Activated effector memory CD4-positive, alpha-beta T cell treated with anti-CD3 and anti-CD28 coated beads, Interleukin-2, amount 50 U/mL, for 16 hours (primary cell): ENCODE results near the gene TTYH1.

Experiments used
- DNase-seq: peaks from one replicate; pipeline ENCODE4 v3.0.0-alpha.2; 2020

TTYH1 gene

DNA sequence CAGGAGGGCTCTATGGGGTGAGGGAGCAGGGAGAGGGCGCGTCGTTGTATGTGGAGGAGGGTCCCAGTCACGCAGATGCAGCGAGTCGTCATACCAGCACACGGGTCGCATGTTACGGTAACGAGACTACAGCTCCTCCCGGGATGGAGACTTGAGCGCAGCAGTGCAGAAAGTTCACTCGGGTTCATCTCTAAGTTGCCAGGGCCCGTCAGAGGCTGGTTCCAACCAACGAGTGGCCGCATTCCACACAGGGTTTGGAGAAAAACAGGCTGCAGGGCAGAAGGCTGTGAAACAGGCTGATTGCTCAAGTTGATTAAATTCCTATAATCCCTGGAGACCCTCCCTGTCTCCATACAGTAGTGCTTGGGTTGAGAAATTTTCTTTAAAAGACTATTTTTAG lies 21.9 kb upstream of the TTYH1 start:
- no peak for DNase-seq

DNA sequence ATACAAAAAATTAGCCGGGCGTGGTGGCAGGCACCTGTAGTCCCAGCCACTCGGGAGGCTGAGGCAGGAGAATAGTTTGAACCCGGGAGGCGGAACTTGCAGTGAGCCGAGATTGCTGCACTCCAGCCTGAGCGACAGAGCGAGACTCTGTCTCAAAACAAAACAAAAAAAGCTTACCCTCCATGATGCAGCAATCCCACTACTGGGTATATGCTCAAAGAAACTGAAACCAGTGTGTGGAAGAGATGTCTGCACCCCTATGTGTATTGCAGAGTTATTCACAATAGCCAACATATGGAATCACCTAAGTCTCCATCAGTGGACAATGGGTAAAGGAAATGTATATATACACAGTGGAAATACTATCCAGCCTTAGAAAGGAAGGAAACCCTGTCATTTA lies 19.6 kb upstream of the TTYH1 start:
- DNase-seq: no peak

DNA sequence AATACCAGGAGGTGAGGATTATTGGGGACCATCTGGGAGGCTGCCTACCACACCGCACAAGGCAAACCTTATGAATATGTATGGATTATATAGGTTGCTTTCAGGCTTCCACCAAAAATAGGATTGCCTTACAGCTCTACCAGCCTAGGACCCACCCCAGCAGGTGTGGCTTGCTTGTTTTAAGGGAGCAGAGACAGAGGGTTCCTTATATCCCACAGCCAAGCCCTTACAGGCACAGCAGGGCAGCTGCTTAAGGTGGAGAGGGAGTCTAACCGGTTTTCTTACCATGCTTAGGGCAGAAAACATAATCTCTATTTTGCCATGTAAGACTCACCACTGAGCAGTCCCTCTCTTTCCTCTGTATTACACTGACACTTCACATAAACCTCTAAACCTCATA lies 16.1 kb upstream of the TTYH1 start:
- DNase-seq: no peak

DNA sequence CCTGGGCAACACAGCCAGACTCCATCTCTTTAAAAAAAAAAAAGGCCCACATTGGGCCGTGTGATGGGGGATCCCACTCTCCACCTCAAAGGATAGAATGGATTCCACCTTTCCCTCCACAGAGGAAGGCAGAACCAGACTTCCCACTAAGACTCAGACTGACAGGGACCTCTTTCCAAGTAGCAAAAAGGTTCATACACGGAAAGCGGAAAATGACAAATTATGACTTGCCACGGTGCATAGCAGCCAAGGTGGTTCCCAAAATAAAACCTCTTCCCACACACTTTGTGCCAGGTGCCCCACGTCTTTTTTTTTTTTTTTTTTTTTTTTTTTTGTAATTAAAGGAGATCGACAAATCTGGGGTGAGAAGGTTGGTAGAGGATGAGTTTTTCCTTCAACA lies 14.4 kb upstream of the TTYH1 start:
- no peak for DNase-seq

DNA sequence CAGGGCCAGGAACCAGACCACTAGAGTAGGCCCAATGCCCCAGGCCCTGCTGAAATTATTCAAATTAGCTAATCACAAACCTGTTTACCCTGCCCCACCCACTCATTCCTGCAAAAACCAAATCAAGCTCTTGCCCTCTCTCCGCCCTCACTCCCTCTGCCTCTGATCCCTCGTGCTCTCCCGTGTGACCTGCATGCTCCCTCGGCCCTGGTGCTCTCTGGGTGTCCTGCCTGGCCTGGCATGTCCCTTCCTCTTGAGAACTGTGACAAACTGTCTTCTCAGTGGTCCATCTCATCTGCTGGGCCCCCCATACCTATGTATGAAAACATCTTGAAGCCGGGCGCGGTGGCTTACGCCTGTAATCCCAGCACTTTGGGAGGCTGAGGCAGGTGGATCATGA lies 12.2 kb upstream of the TTYH1 start:
- DNase-seq: no peak

DNA sequence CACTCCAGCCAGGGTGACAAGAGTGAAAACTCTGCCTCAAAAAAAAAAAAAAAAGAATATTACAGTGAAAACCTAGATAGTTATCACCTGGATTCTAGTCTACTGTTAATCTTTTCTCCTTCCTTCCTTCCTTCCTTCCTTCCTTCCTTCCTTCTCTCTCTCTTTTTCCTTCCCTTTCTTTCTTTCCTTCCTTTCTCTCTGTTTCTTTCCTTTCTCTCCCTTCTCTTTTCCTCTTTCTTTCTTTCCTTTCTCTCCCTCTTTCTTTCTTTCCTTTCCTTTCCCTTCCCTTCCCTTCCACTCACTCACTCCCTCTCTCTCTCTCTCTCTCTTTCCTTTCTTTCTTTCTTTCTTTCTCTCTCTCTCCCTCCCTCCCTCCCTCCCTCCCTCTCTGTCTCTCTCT lies 9.6 kb upstream of the TTYH1 start:
- DNase-seq: no peak

DNA sequence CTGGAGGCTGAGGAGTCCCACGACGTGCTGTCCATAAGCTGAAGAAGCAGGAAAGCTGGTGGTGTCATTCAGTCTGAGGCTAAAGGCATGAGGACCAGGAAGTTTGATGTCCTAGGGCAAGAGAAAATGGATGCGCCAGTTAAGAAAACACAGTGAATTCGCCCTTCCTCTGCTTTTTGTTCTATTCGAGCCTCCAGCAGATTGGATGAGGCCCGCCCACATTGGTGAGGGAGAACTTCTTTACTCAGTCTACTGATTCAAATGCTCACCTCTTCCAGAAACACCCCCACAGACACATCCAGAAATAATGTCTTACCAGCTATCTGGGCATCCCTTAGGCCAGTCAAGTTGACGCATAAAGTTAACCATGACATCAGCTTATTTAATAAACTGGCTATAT lies 7.5 kb upstream of the TTYH1 start:
- no peak for DNase-seq

DNA sequence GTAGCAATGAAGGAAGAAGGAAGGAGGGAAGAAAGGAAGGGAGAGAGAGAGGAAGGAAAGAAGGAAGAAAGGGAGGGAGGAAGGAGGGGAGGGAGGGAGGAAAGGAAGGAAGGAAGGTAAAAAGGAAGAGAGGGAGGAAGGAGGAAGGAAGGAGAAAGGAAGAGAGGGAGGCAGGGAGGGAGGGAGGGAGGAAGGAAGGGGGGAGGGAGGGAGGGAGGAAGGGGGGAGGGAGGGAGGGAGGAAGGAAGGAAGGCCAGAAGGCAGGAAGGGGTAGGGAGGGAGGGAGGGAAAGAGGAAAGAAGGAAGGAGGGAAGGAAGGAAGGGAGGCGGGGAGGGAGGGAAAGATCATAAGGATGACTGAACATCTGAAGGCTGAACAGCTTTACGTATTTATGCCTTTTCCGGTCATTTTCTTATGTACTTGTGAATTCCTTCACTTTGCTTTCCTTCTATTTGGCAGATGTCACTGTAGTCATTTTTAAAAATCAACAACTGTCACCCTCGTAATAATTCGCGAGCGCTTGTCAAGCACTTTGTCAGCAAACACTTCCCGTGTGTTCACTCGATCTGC lies 6.7 kb upstream of the TTYH1 start:
- no peak for DNase-seq

DNA sequence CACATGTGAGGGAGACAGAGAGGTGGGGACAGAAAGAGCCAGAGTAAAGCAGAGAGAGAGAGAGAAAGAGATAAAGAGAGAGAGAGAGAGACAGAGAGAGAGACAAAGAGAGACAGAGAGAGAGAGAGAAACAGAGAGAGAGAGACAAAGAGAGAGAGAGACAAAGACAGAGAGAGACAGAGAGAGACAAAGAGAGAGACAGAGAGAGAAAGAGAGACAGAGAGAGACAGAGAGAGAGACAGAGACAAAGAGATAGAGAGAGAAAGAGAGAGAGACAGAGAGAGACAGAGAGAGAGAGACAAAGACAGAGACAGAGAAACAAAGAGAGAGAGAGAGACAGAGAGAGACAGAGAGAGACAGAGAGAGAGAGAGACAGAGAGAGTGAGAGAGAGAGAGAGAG lies 4.2 kb upstream of the TTYH1 start:
- no peak for DNase-seq

DNA sequence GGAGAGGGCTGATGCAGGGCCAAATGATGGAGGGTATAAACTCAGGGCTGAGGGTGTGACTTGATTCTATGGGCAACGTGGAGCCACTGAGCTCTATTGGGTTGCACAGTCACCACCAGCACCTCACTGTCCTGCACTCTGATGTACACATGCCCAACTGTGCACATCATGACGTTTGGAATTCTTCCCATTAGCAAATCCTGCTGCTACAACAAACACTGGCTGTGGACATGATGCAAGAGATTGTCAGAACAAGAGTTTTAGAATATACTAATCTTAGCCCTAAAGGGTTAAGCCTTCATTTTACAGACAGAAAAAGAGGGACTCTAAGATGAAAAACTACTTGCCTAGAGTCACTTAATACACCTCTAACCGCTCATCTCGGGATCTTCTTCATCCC lies 2.4 kb upstream of the TTYH1 start:
- DNase-seq: no peak

DNA sequence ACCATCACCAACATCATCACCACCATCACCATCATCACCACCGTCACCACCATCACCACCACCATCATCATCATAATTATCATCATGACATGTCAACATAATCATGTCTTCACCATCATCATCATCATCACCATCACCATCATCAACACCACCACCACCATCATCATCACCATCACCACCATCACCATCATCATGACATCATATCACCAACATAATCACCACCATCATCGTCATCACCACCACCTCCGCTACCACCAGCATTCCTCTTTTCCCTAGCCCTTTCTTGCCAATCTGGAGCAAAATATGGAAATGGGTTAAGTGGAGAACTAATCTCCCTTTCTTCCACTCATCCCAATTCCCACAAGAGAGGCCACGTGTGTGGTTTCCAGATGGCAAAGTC lies 1.1 kb upstream of the TTYH1 start:
- no peak for DNase-seq

DNA sequence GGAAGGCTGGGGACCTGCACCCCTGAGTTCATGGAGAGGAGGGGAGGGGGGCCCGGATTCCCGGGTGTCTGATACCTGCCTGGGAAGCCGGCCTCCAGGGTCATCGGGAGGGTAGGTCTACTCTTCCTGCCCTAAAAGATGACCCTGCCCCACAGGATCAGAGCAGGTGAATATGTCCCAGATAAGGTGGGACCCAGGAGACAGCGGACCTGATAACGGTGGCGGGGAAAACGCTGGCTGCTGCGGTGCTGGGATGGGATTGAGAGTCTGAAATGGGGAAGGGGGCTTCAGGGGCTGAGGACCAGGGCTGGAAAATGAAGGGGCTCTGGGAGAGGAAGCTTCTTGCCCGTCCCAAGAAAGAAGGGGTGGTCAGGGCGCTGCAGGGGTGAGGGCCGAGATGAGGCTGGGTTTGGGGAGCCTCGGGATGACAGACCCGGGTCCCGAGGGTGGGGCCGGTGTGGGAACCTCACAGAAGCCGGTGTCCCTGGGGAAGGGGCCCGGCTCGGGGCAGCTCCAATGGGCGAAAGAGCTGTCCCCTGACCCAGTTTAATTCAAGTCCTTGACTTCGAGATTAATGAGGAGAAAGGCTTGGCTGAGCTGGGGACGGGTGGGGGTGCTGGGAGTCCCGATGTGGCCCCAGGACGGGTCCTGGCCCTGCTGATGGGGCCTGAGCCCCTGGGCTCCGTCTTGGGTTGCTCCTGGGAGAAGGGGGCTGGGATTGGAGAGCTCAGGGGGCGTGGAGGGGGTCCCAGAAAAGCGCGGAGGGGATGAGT lies 823 bp downstream of the TTYH1 start:
- DNase-seq: no peak

DNA sequence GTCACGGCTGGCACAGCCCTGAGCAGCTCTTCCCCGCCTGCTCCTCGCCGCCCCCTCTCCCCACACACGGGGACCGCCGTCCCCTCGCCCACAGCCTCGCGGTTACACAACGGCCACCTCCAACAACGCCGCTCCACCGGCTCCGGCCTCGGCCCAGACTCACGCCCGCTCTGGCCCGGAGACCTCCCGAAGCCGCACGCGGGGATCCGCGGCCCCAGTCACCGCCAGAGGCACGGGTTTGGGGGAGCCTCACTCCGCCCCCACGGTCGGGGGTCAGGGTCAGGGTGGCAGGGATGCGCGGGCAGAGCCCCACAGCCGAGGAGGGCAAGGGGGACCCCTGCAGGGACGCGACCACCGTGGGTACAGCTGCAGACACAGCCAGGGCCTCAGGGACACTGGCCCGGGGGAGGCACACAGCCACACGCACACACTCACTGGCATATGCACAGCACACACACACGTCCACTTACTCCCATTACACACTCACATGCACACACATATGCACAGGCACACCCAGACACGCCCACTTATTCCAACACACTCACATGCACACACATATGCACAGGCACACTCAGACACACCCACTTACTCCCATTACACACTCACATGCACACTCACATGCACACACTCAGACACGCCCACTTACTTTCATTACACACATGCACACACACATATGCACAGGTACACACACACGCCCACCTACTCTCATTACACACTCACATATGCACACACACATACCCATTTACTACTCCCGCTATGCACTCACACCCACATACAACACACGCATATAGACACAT lies 1.6 kb downstream of the TTYH1 start:
- no peak for DNase-seq

DNA sequence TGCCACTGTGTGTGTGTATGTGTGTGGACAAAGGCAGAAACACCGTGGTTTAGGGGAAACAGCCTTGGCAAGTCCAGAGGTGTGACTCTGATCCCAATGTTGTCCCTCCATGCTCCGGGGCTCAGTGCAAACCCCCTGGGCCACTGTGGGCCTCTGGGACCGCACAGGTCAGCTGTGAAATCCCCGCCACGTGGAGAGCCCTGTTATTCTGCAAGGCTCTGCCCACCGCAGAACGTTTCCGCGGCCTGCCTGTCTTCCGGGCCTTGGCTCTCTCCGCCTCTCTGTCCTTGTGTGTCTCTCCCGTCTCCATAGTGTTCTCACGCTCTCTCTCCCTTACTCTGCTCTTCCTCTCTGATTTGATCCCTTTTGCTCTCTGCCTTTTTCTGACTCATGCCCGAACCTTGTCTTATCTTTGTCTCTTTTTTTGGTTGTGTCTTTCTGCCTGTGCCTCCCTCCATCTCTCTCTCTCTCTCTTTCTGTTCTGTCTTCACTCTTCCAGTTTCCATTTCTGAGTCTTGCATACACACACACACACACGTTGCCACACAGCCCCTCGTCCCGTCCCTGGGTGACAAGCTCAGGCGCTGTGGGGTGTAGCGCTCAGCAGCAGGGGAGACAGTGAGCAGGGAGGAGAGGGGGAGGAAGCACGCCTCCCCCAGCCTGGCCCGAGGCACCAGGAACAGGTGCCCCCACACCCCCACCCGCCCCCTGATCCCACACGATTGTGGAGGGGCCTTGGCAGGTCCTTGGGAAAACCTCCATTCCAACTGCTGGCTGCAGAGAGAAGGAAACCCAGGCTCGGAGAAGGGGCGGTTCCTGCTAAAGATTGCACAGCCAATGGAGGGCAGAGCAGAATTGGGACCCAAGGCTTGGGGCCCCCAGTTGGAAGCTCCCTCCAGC lies 3.0 kb downstream of the TTYH1 start:
- DNase-seq: no peak

DNA sequence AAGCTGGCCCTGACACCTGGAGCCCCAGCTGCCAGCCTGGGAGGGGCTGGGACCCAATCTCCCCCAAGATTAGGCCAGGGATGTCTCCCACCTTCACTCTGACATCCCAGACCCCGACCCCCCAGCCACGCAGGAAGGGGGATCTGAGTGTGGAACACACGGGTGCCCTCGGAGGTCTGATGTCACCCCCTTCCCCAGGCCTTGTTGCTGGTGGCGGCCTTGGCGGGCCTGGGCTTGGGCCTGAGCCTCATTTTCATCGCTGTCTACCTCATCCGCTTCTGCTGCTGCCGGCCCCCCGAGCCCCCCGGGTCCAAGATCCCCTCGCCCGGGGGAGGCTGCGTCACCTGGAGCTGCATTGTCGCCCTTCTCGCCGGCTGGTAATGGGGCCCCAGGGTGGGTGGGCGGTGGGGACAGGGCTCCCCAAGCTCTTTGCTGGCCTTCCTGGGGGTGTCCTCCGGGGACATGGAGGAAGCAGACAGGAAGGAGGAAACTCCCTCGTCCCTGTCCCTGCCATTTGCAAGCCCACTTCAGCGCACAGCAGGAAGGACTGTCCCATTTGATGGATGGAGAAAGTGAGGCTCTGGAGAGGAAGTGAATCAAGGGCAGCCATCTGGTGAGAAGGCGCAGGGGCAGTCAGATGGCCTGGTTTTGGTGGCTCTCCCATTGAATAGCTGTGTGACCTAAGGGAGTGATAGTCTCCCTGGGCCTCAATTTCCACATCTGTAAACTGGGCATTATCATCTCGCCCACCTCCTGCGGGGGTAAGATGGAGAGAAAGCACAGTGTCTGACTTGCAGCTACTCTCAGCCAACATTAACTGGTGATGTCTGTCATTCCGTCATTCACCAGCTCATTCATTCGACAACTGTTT lies 3.9 kb downstream of the TTYH1 start:
- no peak for DNase-seq

DNA sequence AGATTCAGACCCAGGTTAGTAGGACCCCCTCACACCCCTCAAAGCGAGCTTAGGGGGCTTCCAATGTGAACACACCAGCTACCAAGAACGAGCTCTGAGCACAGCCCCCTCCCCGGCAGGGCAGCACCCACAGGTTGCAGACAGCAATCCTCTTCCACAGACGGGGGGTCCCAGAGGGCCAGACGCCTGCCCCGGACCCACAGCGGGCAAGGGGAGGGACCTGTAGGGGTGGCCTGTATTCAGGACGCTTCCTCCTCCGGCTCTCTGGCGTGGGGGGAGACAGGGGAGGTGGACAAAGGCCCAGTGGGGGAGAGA lies 4.8 kb downstream of the TTYH1 start:
- no peak for DNase-seq

DNA sequence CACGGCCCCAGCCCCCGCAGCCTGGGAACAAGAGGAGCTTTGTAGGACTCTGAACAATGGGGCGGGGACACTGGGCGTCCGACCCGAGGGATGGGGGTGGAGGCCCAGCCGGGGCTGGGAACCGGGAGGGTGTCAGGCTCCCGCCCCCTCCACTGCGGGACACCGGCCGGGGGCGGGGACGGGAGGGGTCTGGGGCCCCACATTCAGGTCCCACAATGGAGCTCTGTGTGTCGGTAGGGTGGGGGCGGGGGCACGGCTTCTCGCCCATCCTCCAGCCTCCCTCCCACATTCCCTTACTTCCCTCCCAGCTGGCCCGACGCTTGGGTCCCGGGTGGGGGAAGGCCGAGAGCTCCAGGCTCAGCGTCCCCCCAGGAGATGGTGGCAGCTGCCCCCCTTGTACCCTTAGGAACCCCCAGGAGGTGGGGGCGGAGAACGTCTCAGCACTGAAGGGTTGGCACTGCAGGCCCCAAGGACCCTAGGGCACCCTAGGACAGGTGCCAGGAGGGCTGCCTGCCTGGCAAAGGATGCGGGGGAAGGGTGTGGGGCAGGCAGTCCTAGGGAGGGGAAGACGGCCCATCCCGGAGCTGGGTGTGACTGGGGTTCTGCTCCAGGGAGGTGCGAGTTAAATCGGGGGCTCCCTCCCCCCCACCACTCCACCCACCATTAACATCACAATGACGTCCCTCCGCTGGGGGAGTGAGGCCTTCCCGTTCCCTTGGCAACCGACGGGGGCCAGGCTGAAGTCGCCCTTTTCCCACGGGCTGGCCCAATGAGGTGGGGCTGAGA lies 5.3 kb downstream of the TTYH1 start:
- no peak for DNase-seq

DNA sequence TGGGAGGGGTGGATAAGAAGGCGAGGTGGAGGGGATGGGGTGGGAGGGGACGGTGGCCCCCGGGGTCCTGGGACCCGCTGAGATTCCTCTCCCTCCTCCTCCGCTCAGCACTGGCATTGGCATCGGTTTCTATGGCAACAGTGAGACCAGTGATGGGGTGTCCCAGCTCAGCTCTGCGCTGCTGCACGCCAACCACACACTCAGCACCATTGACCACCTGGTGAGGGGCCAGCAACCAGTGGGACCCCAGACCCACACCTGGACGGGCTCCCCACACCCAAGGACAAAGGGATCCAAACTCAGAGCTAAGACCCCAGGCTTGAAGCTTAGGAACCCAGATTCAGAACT lies 5.9 kb downstream of the TTYH1 start:
- DNase-seq: no peak

DNA sequence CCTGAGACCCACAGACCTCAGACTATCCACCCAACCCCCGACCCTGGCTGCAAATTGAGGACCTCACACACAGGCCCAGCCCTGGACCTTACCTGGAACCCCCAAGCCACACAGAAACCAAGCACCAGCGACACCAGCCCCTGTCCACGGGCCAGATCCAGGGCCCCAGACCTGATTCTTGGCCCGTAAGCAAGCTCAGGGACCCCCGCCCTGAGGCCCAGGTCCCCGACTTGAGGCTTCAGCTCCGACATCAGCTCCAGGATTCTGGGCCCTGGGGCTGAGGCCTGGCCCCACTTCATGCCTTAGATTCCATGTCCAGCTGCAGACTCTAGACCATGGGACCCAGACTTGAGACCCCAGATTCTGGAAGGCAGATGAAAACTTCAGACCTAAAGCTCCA lies 6.3 kb downstream of the TTYH1 start:
- DNase-seq: no peak

DNA sequence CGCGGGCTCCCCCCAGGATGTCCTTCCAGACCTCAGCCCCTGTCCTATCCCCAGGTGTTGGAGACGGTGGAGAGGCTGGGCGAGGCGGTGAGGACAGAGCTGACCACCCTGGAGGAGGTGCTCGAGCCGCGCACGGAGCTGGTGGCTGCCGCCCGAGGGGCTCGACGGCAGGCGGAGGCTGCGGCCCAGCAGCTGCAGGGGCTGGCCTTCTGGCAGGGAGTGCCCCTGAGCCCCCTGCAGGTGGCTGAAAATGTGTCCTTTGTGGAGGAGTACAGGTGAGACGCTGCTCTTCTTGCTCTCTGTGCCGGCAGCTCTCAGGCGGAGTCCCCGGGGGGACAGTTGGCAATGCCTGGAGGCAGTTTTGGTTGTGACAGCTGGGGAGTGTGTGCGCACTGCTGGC lies 6.9 kb downstream of the TTYH1 start:
- no peak for DNase-seq

DNA sequence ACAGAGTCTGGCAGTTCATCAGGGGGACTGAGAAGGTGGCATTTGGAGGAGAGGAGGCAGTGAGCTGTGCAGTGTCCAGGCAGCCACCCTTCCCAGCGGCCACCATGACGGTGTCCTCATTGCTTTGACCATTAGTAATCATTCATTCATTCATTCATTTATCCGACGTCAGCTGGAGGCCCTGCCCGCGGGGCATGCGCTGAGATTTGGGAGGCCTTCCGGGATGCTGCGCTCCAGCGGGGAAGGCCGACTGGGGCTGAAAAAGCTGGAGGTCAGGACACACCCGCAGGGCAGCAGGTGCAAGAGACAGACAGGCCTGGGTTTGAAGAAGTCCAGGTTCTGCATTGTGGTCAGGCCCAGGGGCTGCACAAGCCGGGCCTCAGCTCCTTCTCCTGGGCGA lies 8.9 kb downstream of the TTYH1 start:
- DNase-seq: no peak
